Brain microvascular endothelial cell (primary cell): ENCODE data around the gene DOCK2.

Experiments used
- DNase-seq: peaks from one replicate; pipeline ENCODE4 v3.0.0-alpha.2; 2020
- H3K27ac ChIP-seq: fragments of 250-450 bp; sonication (Bioruptor Pico); 2 replicates; pipeline ENCODE4 v1.5.1; 2020; ENCODE audit warnings: mild to moderate bottlenecking, moderate library complexity
- H3K27me3 ChIP-seq: fragments of 250-450 bp; sonication (Bioruptor Pico); replicated peaks from 2 replicates; pipeline ENCODE4 v1.5.1; 2020; ENCODE audit warnings: mild to moderate bottlenecking
- H3K36me3 ChIP-seq: fragments of 250-450 bp; sonication (Bioruptor Pico); replicated peaks from 2 replicates; pipeline ENCODE4 v1.5.1; 2020; ENCODE audit warnings: mild to moderate bottlenecking
- H3K4me3 ChIP-seq: 2 replicates; pipeline ENCODE4 v1.5.1; 2011; ENCODE audit warnings: low read depth, mild to moderate bottlenecking, control low read depth, low read length, moderate library complexity
- CTCF ChIP-seq: IDR thresholded peaks from 2 replicates; pipeline ENCODE4 v1.5.1; 2011; ENCODE audit warnings: low read depth, mild to moderate bottlenecking, moderate library complexity, low read length, control low read depth, inconsistent platforms; ENCODE audit errors: missing control alignments
- in situ Hi-C: cut with HindIII; loops from 2 replicates; pipeline ENCODE4 v1.10.0; 2017; ENCODE audit warnings: low sequenced_read_pairs, low pct_ligation_motif_present

The DOCK2 gene

GRCh38 chr5:169744336-169744735, 107.3 kb downstream of the DOCK2 start:
- DNase-seq: no peak
- in situ Hi-C loops: no loop called here

GRCh38 chr5:169745441-169746146, 108.5 kb downstream of the DOCK2 start:
- in situ Hi-C loops: no loop called here
- H3K36me3 ChIP-seq: no peaks in the 10 kb centered on the region
- no peak overlapping the region for H3K27ac ChIP-seq
- TF ChIP-seq CTCF: no peak
- peak; percentile 38 for DNase-seq
- H3K27me3 ChIP-seq: no peaks in the 10 kb centered on the region
- no peak overlapping the region for H3K4me3 ChIP-seq

More at GRCh38 chr5:169744336-169744735, 107.3 kb downstream of the DOCK2 start:
- Histone ChIP-seq H3K4me3 (no peak overlapping the region), H3K36me3 (no peaks in the 10 kb centered on the region), H3K27ac (no peak overlapping the region), H3K27me3 (no peaks in the 10 kb centered on the region)
- TF ChIP-seq CTCF: no peak

- TF ChIP-seq CTCF: no peak
- Histone ChIP-seq H3K36me3 (no peaks in the 10 kb centered on the region), H3K27ac (no peak overlapping the region), H3K4me3 (no peak overlapping the region), H3K27me3 (no peaks in the 10 kb centered on the region)
- in situ Hi-C loops: no loop called here
- DNase-seq: no peak
These were observed 109.1 kb downstream of the DOCK2 start for GRCh38 chr5:169746147-169746694.

GRCh38 chr5:169748174-169748573, 111.1 kb downstream of the DOCK2 start:
- in situ Hi-C loops: no loop called here
- no peak for TF ChIP-seq CTCF
- no peak for DNase-seq
- no peak overlapping the region for H3K4me3 ChIP-seq
- H3K36me3 ChIP-seq: no peaks in the 10 kb centered on the region
- H3K27ac ChIP-seq: no peak overlapping the region
- no peaks in the 10 kb centered on the region for H3K27me3 ChIP-seq

GRCh38 chr5:169749295-169749694, 112.2 kb downstream of the DOCK2 start:
- in situ Hi-C loops: no loop called here
- no peak overlapping the region for H3K4me3 ChIP-seq
- DNase-seq: no peak
- H3K27me3 ChIP-seq: no peaks in the 10 kb centered on the region
- H3K27ac ChIP-seq: no peak overlapping the region
- TF ChIP-seq CTCF: no peak
- H3K36me3 ChIP-seq: no peaks in the 10 kb centered on the region
